Spleen (tissue), 7 donors: Measurements from ENCODE around the gene PANX3.

Experiments
- POLR2A ChIP-seq, 3 donors: fragments of 450-650 bp; IDR thresholded peaks; one replicate each; pipeline ENCODE4 v1.5.1; 2017; ENCODE audit warnings: antibody characterized with exemption in 3 of 3, mild to moderate bottlenecking in 1 of 3
- POLR2AphosphoS5 ChIP-seq, 3 donors: sonication (generic); formaldehyde crosslinking; IDR thresholded peaks; one replicate each; pipeline ENCODE4 v1.5.1; 2017; ENCODE audit warnings: antibody characterized with exemption in 3 of 3
- TF ChIP-seq, protein P1 (sequence below), 11 experiments: fragments of 200-600 bp in 7 of 11; fragments of 450-650 bp in 4 of 11; sonication (generic) in 4 of 11; IDR thresholded peaks in 8 of 11; conservative IDR thresholded peaks in 3 of 11; 1 replicate in 7 of 11; 2 replicates in 4 of 11; pipeline versions ENCODE4 v1.4.0 to v1.8.0; 2016 to 2021; ENCODE audit warnings: antibody characterized with exemption in 11 of 11, inconsistent platforms in 4 of 11, mild to moderate bottlenecking in 1 of 11
- donor health status: DM: no; HTN: no; CAD: no; lungs with moderate emphysema.
- donor health status: DM: no; HTN: no; CAD: no.
- donor health status: DM: no; HTN: no; CAD: no.

DNA sequence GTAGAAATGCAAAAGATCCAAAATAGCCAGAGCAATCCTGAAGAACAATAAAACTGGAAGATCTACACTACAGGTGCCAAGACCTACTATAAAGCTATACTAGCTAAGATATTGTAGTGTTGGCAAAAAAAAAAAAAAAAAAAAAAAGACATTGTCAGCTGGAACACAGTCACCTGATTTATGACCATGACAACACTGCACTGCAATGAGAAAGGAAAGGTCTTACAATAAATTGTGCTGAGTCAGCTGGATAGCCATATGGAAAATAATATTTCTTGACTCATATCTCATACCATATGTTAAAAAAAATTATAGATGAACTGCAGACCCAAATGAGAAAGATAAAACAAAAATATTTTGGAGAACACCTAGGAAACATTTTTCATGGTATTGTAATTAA, 3.1 kb upstream of the PANX3 start:
- TF ChIP-seq, protein P1, sequence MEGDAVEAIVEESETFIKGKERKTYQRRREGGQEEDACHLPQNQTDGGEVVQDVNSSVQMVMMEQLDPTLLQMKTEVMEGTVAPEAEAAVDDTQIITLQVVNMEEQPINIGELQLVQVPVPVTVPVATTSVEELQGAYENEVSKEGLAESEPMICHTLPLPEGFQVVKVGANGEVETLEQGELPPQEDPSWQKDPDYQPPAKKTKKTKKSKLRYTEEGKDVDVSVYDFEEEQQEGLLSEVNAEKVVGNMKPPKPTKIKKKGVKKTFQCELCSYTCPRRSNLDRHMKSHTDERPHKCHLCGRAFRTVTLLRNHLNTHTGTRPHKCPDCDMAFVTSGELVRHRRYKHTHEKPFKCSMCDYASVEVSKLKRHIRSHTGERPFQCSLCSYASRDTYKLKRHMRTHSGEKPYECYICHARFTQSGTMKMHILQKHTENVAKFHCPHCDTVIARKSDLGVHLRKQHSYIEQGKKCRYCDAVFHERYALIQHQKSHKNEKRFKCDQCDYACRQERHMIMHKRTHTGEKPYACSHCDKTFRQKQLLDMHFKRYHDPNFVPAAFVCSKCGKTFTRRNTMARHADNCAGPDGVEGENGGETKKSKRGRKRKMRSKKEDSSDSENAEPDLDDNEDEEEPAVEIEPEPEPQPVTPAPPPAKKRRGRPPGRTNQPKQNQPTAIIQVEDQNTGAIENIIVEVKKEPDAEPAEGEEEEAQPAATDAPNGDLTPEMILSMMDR (IDR thresholded peaks at IDR 0.05 in 8 of 11, conservative IDR thresholded peaks at IDR 0.05 in 3 of 11) = no peak
- TF ChIP-seq POLR2A (IDR thresholded peaks at IDR 0.05) (no peak), POLR2AphosphoS5 (IDR thresholded peaks at IDR 0.05) (no peak)
